A673 (cell line): Measurements from ENCODE around the gene LRRC43.

Source experiments
- CTCF ChIP-seq: fragments of 300-800, 200-600 bp; sonication (generic); conservative IDR thresholded peaks from 2 replicates; pipeline ENCODE4 v1.5.1; 2017; ENCODE audit warnings: low read depth, mild to moderate bottlenecking, antibody characterized with exemption, low read length, moderate library complexity, mixed read lengths
- EZH2 ChIP-seq: fragments of 200-600 bp; sonication (generic); IDR thresholded peaks from 2 replicates; pipeline ENCODE4 v1.6.1; 2017; ENCODE audit warnings: borderline replicate concordance, low read depth, mild to moderate bottlenecking, mixed read lengths, antibody characterized with exemption, low read length; ENCODE audit not compliant: poor library complexity, severe bottlenecking

DNA sequence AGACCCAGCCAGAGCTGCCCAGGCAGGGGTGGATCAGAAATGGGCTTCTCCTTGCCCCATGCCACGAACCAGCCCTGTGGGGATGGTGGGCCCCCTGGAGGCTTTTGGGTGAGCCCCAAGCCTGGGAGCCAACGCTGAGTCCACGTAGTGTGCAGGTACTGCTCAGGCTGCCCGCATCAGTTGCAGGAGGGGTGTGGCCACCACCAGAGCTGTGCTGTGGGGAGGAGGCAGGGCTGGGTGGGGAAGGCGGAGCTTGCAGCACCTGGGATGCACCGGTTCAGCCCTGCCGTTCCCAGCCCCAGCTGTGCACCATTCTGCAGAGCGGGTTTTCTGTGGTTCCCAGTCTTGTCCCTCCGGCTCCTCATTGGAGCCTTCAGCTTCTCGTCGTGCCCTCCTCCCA lies 45.2 kb upstream of the LRRC43 start:
- TF ChIP-seq CTCF (no peak), EZH2 (no peak)
